HG02938 (cell line): ENCODE results near the gene RNU5D-1.
"Not testable (repeated sequence)": the region's sequence is repeated elsewhere in the genome, so short reads cannot be mapped to it uniquely, and the experiment has no call there.

Source experiments
- ATAC-seq: cut with Tn5 transposase; IDR thresholded peaks from one replicate; pipeline ENCODE4 v1.9.1; 2021; ENCODE audit warnings: mild to moderate bottlenecking, moderate library complexity; ENCODE audit not compliant: unreplicated experiment

The RNU5D-1 gene

GRCh38 chr1:44730741-44731512 lies at the start of gene RNU5D-1:
RNU5D-1 (minus strand) TSS chr1:44731170.
- ATAC-seq, result peak; percentile 60

DNA sequence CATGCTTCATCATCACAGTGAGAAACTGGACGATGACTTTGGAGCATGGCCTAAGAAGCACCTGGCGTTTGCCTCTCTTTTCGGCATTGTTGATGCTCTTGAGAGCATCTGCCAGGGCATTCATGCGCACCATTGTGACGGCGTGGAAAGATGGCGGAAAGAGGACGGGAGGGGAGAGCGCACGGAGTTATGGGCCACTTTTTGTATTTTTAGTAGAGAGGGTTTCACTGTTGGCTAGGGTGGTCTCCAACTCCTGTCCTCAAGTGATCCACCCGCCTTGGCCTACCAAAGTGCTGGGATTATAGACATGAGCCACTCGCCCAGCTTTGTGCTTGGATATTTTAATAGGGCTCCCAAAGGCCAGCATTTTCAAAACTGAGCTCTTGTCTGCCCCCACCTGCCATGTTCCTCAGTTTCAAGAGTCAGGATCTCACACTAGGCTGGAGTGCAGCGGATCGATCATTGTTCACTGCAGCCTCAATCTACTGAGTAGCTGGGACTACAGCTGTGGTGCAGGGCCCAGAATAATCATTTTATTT lies 49.7 kb upstream of the RNU5D-1 start:
- ATAC-seq, result no peak

GRCh38 chr1:44778705-44779576 lies 48.0 kb upstream of the RNU5D-1 start:
- no peak for ATAC-seq

DNA sequence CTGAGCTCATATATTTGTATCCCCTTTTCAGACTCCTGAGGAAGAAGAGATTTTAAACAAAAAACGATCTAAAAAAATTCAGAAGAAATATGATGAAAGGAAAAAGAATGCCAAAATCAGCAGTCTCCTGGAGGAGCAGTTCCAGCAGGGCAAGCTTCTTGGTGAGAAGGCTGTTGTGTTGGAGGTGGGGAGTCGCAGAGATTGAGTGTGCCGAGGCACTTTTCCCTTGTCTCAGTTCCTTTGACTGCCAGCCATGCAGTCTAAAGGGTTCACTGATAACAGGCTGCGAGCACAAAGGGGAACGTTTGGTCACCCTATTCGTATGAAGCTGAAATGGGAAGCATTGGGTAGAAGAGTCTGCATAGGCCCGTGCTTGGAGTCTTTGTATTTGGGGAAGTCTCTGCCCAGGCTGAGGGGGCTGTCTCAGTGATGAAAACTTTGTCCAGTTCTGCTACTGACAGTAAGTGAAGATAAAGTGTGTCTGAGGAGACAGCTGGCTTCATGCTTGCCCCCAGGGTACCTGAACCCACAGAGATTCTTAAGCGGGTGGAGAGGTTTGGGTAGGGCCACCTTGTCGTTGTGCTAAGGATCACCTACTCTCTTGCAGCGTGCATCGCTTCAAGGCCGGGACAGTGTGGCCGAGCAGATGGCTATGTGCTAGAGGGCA lies 47.1 kb upstream of the RNU5D-1 start:
- no peak for ATAC-seq

GRCh38 chr1:44777547-44777946 lies 46.6 kb upstream of the RNU5D-1 start:
- no peak for ATAC-seq

DNA sequence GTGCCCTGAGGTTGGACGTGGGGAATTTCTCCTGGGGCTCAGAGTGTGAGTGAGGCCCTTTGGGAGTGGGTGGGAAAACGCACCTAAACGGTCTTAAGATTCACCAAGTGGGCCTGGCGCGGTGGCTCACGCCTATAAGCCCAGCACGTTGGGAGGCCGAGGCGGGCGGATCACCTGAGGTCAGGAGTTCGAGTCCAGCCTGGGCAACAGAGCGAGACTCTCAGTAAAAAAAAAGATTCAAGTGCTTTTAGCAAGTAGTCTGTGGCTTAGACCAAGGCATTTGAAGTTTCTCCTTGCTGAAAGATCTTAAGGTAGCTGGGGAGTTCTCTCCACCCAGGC lies 45.7 kb upstream of the RNU5D-1 start:
- no peak for ATAC-seq

GRCh38 chr1:44775930-44776729 lies 45.2 kb upstream of the RNU5D-1 start:
- peak; percentile 7 for ATAC-seq

- peak; percentile 75 for ATAC-seq
Measured at GRCh38 chr1:44775078-44775929, 44.3 kb upstream of the RNU5D-1 start, which contains the start of gene RPS8. RPS8 (plus strand) TSS chr1:44775540; CDS start chr1:44775597, 57 bp downstream.

- not testable (repeated sequence) for ATAC-seq
Measured at GRCh38 chr1:44766421-44766820, 35.5 kb upstream of the RNU5D-1 start.

DNA sequence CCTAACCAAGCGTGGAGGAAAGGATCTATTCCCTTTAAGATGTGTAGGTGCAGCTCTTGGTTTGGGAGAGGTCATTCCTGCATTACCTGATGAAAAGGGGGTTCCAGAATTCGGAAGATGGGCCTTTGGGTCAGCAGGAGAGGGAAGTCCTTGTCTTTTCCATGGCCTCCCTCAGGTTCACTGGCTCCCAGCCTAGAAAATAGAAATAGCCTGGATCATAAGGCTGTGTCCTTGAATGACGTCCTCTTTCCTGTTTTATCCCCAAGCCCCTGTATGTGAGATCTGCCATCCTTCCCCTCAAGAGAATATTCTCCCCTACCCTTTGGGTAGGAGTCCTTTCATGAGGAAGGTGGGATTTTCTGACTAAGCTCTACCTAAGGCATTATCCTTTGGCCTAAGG lies 29.9 kb upstream of the RNU5D-1 start:
- no peak for ATAC-seq

DNA sequence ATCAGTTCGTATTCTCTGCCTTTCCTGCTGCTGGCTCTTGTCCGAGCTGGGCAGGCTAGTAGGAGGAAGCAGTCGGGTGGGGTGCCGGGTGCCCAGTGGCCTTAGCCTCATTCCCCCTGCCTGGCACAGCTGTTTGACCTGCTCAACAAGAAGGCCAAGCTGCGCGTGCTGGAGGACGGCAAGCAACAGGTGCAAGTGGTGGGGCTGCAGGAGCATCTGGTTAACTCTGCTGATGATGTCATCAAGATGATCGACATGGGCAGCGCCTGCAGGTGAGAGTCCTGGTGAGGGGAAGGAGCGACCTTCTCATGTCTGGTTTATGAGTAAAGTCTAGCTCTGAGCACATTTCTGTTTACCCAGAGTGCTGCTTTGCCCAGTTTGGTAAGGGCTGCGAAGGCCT lies 28.1 kb upstream of the RNU5D-1 start:
- no peak for ATAC-seq

- ATAC-seq, result no peak
Measured at GRCh38 chr1:44757420-44757819, 26.4 kb upstream of the RNU5D-1 start.

DNA sequence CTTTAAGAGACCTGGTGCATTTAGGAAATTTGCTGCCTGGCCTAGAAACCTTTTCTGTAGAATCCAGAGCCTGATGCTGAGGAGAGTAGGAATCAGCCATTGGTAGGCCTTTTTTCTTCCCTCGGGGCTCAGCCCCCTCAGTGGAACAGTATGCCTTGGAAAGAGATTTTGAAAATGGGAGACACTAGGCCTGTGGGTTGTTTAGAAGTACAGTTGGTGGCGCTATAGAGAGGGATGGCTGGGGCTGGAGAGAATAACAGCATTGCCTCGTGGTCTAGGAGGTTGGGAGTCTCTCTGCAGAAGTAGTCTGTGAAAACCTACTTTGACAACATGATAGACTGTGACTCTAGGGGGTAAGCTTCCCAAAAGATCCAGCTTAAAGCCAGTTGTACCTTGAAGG lies 16.9 kb upstream of the RNU5D-1 start:
- no peak for ATAC-seq

DNA sequence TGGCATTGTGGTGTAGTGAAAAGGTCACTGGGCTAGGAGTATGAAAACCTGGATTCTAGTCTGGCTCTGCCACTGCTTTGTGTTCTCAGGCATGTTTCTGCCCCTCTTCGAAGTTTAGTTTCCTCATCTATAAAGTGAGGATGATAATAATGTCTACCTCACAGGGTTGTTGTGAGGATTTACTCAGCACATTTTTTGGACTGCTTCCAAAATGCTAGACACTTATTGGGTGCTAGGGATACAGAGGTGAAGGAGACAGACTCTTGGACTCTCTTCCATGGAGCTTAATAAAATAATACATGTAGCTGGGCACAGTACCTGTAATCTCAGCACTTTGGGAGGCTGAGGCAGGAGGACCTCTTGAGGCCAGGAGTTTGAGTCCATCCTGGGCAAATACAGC lies 12.2 kb upstream of the RNU5D-1 start:
- no peak for ATAC-seq

DNA sequence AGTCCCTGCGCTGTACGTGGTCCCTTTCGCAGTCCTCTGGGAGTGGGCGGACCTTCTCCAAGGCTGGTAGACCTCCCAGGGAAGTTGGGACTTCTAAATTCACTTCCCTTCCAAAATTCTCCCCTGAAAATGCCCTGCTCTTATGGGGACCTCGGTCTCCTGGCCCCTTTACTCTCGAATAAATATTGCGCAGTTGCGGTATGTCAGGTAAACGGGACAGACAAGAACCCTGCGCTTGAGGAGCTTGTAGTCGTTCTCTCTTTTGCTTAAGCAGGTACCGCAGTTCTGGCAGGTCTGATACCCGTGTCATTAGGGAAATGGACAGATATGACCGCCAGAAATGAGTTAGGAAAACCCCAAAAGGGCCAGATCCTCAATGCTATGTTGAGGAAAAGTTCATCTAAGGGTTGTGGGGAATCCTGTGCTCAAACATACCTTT lies 9.2 kb upstream of the RNU5D-1 start:
- no peak for ATAC-seq

DNA sequence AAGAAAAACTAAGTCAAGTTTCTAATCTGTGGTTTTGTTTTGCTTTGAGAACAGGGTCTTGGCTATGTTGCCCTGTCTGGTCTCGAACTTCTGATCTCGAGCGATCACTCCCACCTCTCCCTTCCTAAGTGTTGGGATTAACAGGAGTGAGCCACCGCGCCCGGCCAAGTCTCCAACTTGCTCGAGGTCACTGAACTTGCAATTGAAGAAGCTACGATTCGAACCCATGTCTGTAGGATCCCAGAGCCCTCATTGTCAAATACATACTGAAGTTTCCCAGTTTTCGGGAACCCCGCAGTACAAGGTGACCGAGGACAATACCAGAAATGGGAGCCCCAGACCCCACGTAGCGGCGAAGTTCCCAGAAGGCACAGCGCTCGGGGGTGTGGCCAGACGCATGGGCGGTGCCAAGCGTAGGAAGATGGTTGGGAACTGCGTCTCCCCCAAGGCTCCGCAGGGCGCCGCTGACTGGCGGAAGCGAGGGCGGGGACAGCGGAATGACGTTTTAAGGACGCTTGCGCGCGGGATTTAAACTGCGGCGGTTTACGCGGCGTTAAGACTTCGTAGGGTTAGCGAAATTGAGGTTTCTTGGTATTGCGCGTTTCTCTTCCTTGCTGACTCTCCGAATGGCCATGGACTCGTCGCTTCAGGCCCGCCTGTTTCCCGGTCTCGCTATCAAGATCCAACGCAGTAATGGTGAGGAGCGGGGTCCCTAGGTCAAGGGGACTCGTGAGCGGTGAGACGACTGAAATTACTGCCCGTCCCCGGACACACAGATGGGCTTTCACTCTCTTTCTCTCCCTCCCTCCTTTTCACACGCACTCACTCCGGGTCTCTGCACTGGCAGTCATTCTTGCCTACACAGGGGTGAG lies 8.6 kb upstream of the RNU5D-1 start, which contains the start of gene KIF2C:
Gene KIF2C, plus strand, starts transcription at position 531 of the 872 bp plus-strand sequence. Its CDS starts 96 bp downstream, at position 627.
- ATAC-seq, result peak; percentile 92

GRCh38 chr1:44738953-44739306 lies 8.0 kb upstream of the RNU5D-1 start:
- not testable (repeated sequence) for ATAC-seq

GRCh38 chr1:44735992-44736391 lies 5.0 kb upstream of the RNU5D-1 start:
- no peak for ATAC-seq
